GM23338 (cell line): ENCODE results near the gene DCDC1. TPM values are rescaled to one million over a fixed set of nuclear protein-coding genes. Genes with fewer than 3 reads are reported as not detected.

Experiments
- ATAC-seq: fragments of 200-7000 bp; cut with Tn5 transposase; 3 replicates; pipeline ENCODE4 v1.9.1; 2020
- DNase-seq: peaks from one replicate; pipeline ENCODE4 v3.0.0-alpha.2; 2015; ENCODE audit warnings: low spot score
- H2AFZ ChIP-seq: fragments of 200-600 bp; sonication (generic); 2 replicates; pipeline ENCODE4 v1.8.0; 2016; ENCODE audit warnings: antibody characterized with exemption, mild to moderate bottlenecking, moderate library complexity
- H3F3A ChIP-seq: fragments of 200-600 bp; sonication (generic); replicated peaks from 2 replicates; pipeline ENCODE4 v1.8.0; 2017; ENCODE audit warnings: antibody characterized with exemption, mixed run types, low read depth
- H3K27ac ChIP-seq: fragments of 200-600 bp; sonication (generic); 2 replicates; pipeline ENCODE4 v1.6.1; 2016; ENCODE audit warnings: low read depth
- H3K27me3 ChIP-seq: fragments of 200-600 bp; sonication (generic); 2 replicates; pipeline ENCODE4 v1.8.0; 2016; ENCODE audit warnings: mild to moderate bottlenecking, mixed run types, moderate library complexity; ENCODE audit not compliant: insufficient read depth
- H3K36me3 ChIP-seq: fragments of 200-600 bp; sonication (generic); 2 replicates; pipeline ENCODE4 v1.8.0; 2016; ENCODE audit warnings: mild to moderate bottlenecking; ENCODE audit not compliant: insufficient read depth
- H3K4me1 ChIP-seq: fragments of 200-600 bp; sonication (generic); 2 replicates; pipeline ENCODE4 v1.8.0; 2016; ENCODE audit warnings: mild to moderate bottlenecking, moderate library complexity; ENCODE audit not compliant: insufficient read depth
- H3K4me2 ChIP-seq: fragments of 200-600 bp; sonication (generic); 2 replicates; pipeline ENCODE4 v1.7.1; 2017; ENCODE audit warnings: mixed run types
- H3K4me3 ChIP-seq: fragments of 200-600 bp; sonication (generic); 2 replicates; pipeline ENCODE4 v1.6.1; 2016; ENCODE audit warnings: mixed run types
- H3K79me2 ChIP-seq: fragments of 200-600 bp; sonication (generic); replicated peaks from 2 replicates; pipeline ENCODE4 v1.8.0; 2017; ENCODE audit warnings: mild to moderate bottlenecking; ENCODE audit not compliant: insufficient read depth
- H3K9me2 ChIP-seq: fragments of 200-600 bp; sonication (generic); 2 replicates; pipeline ENCODE4 v1.8.0; 2017; ENCODE audit not compliant: insufficient read depth
- H4K20me1 ChIP-seq: fragments of 200-600 bp; sonication (generic); replicated peaks from 2 replicates; pipeline ENCODE4 v1.8.0; 2017; ENCODE audit warnings: mild to moderate bottlenecking; ENCODE audit not compliant: insufficient read depth
- H3K27ac Mint-ChIP-seq: 2 replicates; pipeline ENCODE4 v1.8.0; 2020; ENCODE audit warnings: inconsistent platforms, mild to moderate bottlenecking, moderate library complexity, mixed read lengths
- H3K27me3 Mint-ChIP-seq: 3 replicates; pipeline ENCODE4 v1.8.0; 2022; ENCODE audit warnings: low read depth, mild to moderate bottlenecking, moderate library complexity, mixed read lengths, inconsistent platforms; ENCODE audit not compliant: insufficient read depth, poor library complexity
- H3K36me3 Mint-ChIP-seq: 3 replicates; pipeline ENCODE4 v1.8.0; 2021; ENCODE audit warnings: low read depth, mild to moderate bottlenecking, inconsistent platforms, moderate library complexity, mixed read lengths
- H3K4me1 Mint-ChIP-seq: 3 replicates; pipeline ENCODE4 v1.8.0; 2020; ENCODE audit warnings: mild to moderate bottlenecking, inconsistent platforms, mixed read lengths
- H3K4me3 Mint-ChIP-seq: 3 replicates; pipeline ENCODE4 v1.8.0; 2021; ENCODE audit warnings: moderate library complexity, mild to moderate bottlenecking, inconsistent platforms, mixed read lengths
- H3K9me3 Mint-ChIP-seq: 3 replicates; pipeline ENCODE4 v1.8.0; 2020; ENCODE audit warnings: moderate library complexity, mild to moderate bottlenecking, inconsistent platforms, mixed read lengths
- CREB1 ChIP-seq: fragments of 250-450 bp; sonication (Bioruptor Pico); IDR thresholded peaks from 2 replicates; pipeline ENCODE4 v1.5.0; 2020; ENCODE audit warnings: low read depth, mild to moderate bottlenecking, moderate library complexity
- ETS1 ChIP-seq: IDR thresholded peaks from 2 replicates; pipeline ENCODE4 v1.6.1; 2016; ENCODE audit warnings: antibody characterized with exemption
- EZH2 ChIP-seq: fragments of 200-600 bp; sonication (generic); IDR thresholded peaks from one replicate; pipeline ENCODE4 v1.8.0; 2017; ENCODE audit warnings: antibody characterized with exemption, mild to moderate bottlenecking, low read depth; ENCODE audit not compliant: unreplicated experiment
- EZH2phosphoT487 ChIP-seq: fragments of 200-600 bp; sonication (generic); IDR thresholded peaks from one replicate; pipeline ENCODE4 v1.8.1; 2018; ENCODE audit warnings: antibody characterized with exemption; ENCODE audit not compliant: unreplicated experiment
- JUNB ChIP-seq: IDR thresholded peaks from one replicate; pipeline ENCODE4 v1.6.1; 2016; ENCODE audit warnings: antibody characterized with exemption; ENCODE audit not compliant: unreplicated experiment
- NANOG ChIP-seq: IDR thresholded peaks from 2 replicates; pipeline ENCODE4 v1.6.1; 2016; ENCODE audit warnings: antibody characterized with exemption, borderline replicate concordance
- POLR2AphosphoS5 ChIP-seq: IDR thresholded peaks from 2 replicates; pipeline ENCODE4 v1.6.1; 2016; ENCODE audit warnings: antibody characterized with exemption, low read depth
- STAT1 ChIP-seq: IDR thresholded peaks from one replicate; pipeline ENCODE4 v1.6.1; 2016; ENCODE audit warnings: antibody characterized with exemption; ENCODE audit not compliant: unreplicated experiment
- ZNF114 ChIP-seq: fragments of 250-450 bp; sonication (Bioruptor Pico); IDR thresholded peaks from 2 replicates; pipeline ENCODE4 v1.5.0; 2020; ENCODE audit warnings: mild to moderate bottlenecking, moderate library complexity
- ZNF331 ChIP-seq: fragments of 250-450 bp; sonication (Bioruptor Pico); IDR thresholded peaks from 2 replicates; pipeline ENCODE4 v1.5.0; 2020; ENCODE audit warnings: low read depth, mild to moderate bottlenecking, moderate library complexity
- ZNF462 ChIP-seq: fragments of 250-450 bp; sonication (Bioruptor Pico); IDR thresholded peaks from 2 replicates; pipeline ENCODE4 v1.5.0; 2020; ENCODE audit warnings: mild to moderate bottlenecking, moderate library complexity
- polyA plus RNA-seq: library from polyadenylated mRNA; unstranded; fragments of >200 nt; fragmentation: Nextera tagmentation; extraction: Ambion mirVana; gene quantifications from 2 replicates; pipeline ENCODE4 v1.2.1, GENCODE V29; 2016
- total RNA-seq: library from RNA; depleted of rRNA; stranded (reverse); fragments of >200 nt; shearing (Covaris generic); gene quantifications from 2 replicates; pipeline ENCODE4 v1.2.3, GENCODE V29; 2014
- TF ChIP-seq, protein P1 (sequence below): IDR thresholded peaks from one replicate; pipeline ENCODE4 v1.6.1; 2018; ENCODE audit warnings: antibody characterized with exemption; ENCODE audit not compliant: unreplicated experiment
- TF ChIP-seq, protein P2 (sequence below), 2 experiments: fragments of 200-600 bp in 1 of 2; sonication (generic) in 1 of 2; conservative IDR thresholded peaks; 2 replicates each; pipeline versions ENCODE4 v1.5.1 to v1.6.1; 2016 to 2017; ENCODE audit warnings: antibody characterized with exemption in 2 of 2, low read depth in 2 of 2, mild to moderate bottlenecking in 2 of 2, moderate library complexity in 1 of 2

The DCDC1 gene
- total and polyA plus RNA-seq, 2 experiments from 2014 or later, result 0.56 to 0.58 TPM

DNA sequence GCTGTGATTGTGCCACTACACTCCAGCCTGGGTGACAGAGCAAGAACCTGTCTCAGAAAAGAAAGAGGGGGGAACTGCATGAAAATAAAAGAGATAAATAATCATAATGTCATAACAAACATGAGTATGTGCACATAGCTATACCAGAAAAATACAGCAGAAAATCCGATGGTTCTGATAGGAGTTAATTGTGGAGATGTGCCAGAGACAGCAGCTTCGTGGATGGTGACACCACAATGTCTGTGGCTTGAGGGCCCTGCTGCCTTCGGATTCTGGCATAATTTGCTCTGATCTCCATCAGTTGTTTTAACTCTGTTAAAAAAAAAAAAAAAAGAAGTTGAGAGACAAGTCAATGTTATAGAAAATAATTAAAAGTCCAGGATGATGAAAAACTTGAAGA lies 491.1 kb downstream of the DCDC1 start:
- H3K9me3 Mint-ChIP-seq, result no peaks in the 10 kb centered on the region
- no peaks in the 10 kb centered on the region for H3F3A ChIP-seq
- DNase-seq (no peak), ATAC-seq (no peak)
- H3K79me2 ChIP-seq, result no peaks in the 10 kb centered on the region
- no peak overlapping the region for H3K4me2 ChIP-seq
- TF ChIP-seq EZH2phosphoT487 (no peak), JUNB (no peak), ZNF462 (CRISPR knock-in tag) (no peak), EZH2 (no peak), NANOG (no peak), ZNF331 (no peak), STAT1 (no peak), CREB1 (CRISPR knock-in tag) (no peak), ETS1 (no peak), ZNF114 (CRISPR knock-in tag) (no peak), POLR2AphosphoS5 (no peak)
- TF ChIP-seq, protein P1, sequence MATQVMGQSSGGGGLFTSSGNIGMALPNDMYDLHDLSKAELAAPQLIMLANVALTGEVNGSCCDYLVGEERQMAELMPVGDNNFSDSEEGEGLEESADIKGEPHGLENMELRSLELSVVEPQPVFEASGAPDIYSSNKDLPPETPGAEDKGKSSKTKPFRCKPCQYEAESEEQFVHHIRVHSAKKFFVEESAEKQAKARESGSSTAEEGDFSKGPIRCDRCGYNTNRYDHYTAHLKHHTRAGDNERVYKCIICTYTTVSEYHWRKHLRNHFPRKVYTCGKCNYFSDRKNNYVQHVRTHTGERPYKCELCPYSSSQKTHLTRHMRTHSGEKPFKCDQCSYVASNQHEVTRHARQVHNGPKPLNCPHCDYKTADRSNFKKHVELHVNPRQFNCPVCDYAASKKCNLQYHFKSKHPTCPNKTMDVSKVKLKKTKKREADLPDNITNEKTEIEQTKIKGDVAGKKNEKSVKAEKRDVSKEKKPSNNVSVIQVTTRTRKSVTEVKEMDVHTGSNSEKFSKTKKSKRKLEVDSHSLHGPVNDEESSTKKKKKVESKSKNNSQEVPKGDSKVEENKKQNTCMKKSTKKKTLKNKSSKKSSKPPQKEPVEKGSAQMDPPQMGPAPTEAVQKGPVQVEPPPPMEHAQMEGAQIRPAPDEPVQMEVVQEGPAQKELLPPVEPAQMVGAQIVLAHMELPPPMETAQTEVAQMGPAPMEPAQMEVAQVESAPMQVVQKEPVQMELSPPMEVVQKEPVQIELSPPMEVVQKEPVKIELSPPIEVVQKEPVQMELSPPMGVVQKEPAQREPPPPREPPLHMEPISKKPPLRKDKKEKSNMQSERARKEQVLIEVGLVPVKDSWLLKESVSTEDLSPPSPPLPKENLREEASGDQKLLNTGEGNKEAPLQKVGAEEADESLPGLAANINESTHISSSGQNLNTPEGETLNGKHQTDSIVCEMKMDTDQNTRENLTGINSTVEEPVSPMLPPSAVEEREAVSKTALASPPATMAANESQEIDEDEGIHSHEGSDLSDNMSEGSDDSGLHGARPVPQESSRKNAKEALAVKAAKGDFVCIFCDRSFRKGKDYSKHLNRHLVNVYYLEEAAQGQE, result no peak
- TF ChIP-seq, protein P2, sequence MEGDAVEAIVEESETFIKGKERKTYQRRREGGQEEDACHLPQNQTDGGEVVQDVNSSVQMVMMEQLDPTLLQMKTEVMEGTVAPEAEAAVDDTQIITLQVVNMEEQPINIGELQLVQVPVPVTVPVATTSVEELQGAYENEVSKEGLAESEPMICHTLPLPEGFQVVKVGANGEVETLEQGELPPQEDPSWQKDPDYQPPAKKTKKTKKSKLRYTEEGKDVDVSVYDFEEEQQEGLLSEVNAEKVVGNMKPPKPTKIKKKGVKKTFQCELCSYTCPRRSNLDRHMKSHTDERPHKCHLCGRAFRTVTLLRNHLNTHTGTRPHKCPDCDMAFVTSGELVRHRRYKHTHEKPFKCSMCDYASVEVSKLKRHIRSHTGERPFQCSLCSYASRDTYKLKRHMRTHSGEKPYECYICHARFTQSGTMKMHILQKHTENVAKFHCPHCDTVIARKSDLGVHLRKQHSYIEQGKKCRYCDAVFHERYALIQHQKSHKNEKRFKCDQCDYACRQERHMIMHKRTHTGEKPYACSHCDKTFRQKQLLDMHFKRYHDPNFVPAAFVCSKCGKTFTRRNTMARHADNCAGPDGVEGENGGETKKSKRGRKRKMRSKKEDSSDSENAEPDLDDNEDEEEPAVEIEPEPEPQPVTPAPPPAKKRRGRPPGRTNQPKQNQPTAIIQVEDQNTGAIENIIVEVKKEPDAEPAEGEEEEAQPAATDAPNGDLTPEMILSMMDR (conservative IDR thresholded peaks at IDR 0.05; ENCODE audit: low read depth in 2 of 2), result no peak
- no peaks in the 10 kb centered on the region for H3K36me3 ChIP-seq
- H3K27me3 ChIP-seq, result no peaks in the 10 kb centered on the region
- no peak overlapping the region for H3K4me3 ChIP-seq
- H3K27ac Mint-ChIP-seq, result peak overlapping the region; percentile 46; the same call in 1 of the 2 replicates
- H3K27ac ChIP-seq, result no peak overlapping the region
- no peaks in the 10 kb centered on the region for H4K20me1 ChIP-seq
- no peaks in the 10 kb centered on the region for H3K36me3 Mint-ChIP-seq
- H3K27me3 Mint-ChIP-seq, result no peaks in the 10 kb centered on the region
- peaks cover 3% of the 10 kb centered on the region; the same call in 1 of the 3 replicates for H3K4me1 Mint-ChIP-seq
- H3K4me1 ChIP-seq, result no peaks in the 10 kb centered on the region
- no peaks in the 10 kb centered on the region for H3K9me2 ChIP-seq
- H3K4me3 Mint-ChIP-seq, result no peak overlapping the region
- H2AFZ ChIP-seq, result no peak overlapping the region
